K562 (cell line): Measurements from ENCODE around the gene SLC6A6. TPM values are rescaled to one million over a fixed set of nuclear protein-coding genes. Genes with fewer than 3 reads are reported as not detected.

Experiments
- CBX1 ChIP-seq: sonication (generic); IDR thresholded peaks from 2 replicates; pipeline ENCODE4 v1.6.1; 2016; ENCODE audit warnings: antibody characterized with exemption, low read depth, mild to moderate bottlenecking
- CREM ChIP-seq: IDR thresholded peaks from 2 replicates; pipeline ENCODE4 v1.6.1; 2014; ENCODE audit warnings: antibody characterized with exemption, low read depth
- JUNB ChIP-seq: fragments of 450-650 bp; formaldehyde crosslinking; conservative IDR thresholded peaks from 2 replicates; pipeline ENCODE4 v1.4.0; 2020; ENCODE audit warnings: mild to moderate bottlenecking
- MECOM ChIP-seq: fragments of 250-450 bp; sonication (Bioruptor Pico); IDR thresholded peaks from 2 replicates; pipeline ENCODE4 v1.8.0; 2022; ENCODE audit warnings: inconsistent platforms
- PHF8 ChIP-seq: fragments of 200-600 bp; sonication (generic); IDR thresholded peaks from 2 replicates; pipeline ENCODE4 v1.6.1; 2012; ENCODE audit warnings: mixed run types, mild to moderate bottlenecking, inconsistent platforms, low read length, moderate library complexity, borderline replicate concordance
- POLR2G ChIP-seq: fragments of 200-400 bp; formaldehyde crosslinking; IDR thresholded peaks from 2 replicates; pipeline ENCODE4 v1.6.1; 2017; ENCODE audit warnings: low read depth, mild to moderate bottlenecking, antibody characterized with exemption, low read length, moderate library complexity
- ZC3H4 ChIP-seq: sonication (generic); formaldehyde crosslinking; IDR thresholded peaks from 2 replicates; pipeline ENCODE4 v1.9.0; 2021; ENCODE audit warnings: missing genetic modification reagents, borderline replicate concordance
- ZC3H8 ChIP-seq: fragments of 450-650 bp; IDR thresholded peaks from 2 replicates; pipeline ENCODE4 v1.6.1; 2017
- ZNF197 ChIP-seq: fragments of 200-800 bp; sonication (Bioruptor generic); IDR thresholded peaks from 2 replicates; pipeline ENCODE4 v1.6.1; 2016; ENCODE audit warnings: low read depth, missing genetic modification characterization, missing compliant biosample characterization
- polyA plus RNA-seq, 8 experiments: library from polyadenylated mRNA; depleted of rRNA in 4 of 8; stranded (reverse) in 5 of 8; unstranded in 3 of 8; fragments of >200 nt; fragmentation: Nextera tagmentation in 2 of 8; fragmentation: Illumina TruSeq in 1 of 8; extraction: Ambion mirVana in 2 of 8; extraction: Trizol in 1 of 8; gene quantifications; 2 replicates each; pipeline versions ENCODE4 v1.2.1 to v1.2.3, GENCODE V29; 2011 to 2014; ENCODE audit warnings: inconsistent platforms in 1 of 8, missing spikeins in 1 of 8
- total RNA-seq, 7 experiments: library from RNA; depleted of rRNA in 6 of 7; stranded (reverse); fragments of >200 nt in 6 of 7; fragmentation: Illumina TruSeq in 2 of 7; extraction: Trizol in 2 of 7; gene quantifications; 2 replicates each; pipeline versions ENCODE4 v1.2.1 to v1.2.3, GENCODE V29; 2011 to 2021; ENCODE audit warnings: low replicate concordance in 1 of 7
- TF ChIP-seq, protein P1 (sequence below), 2 experiments: fragments of 450-650 bp; formaldehyde crosslinking in 1 of 2; IDR thresholded peaks; 2 replicates each; pipeline versions ENCODE4 v1.4.0 to v1.6.1; 2014 to 2020; ENCODE audit warnings: mild to moderate bottlenecking in 2 of 2, borderline replicate concordance in 1 of 2, low read depth in 1 of 2
- TF ChIP-seq, protein P2 (sequence below), 2 experiments: fragments of 450-650 bp; conservative IDR thresholded peaks; 2 replicates each; pipeline ENCODE4 v1.6.1; 2017; ENCODE audit warnings: mild to moderate bottlenecking in 2 of 2, moderate library complexity in 2 of 2
- TF ChIP-seq, protein P3 (sequence below): fragments of 250-450 bp; sonication (Bioruptor Pico); IDR thresholded peaks from 2 replicates; pipeline ENCODE4 v1.9.0; 2021; ENCODE audit warnings: mild to moderate bottlenecking, inconsistent platforms
- TF ChIP-seq, protein P4 (sequence below): sonication (generic); formaldehyde crosslinking; IDR thresholded peaks from 2 replicates; pipeline ENCODE4 v1.8.0; 2022; ENCODE audit warnings: mild to moderate bottlenecking, missing genetic modification reagents, borderline replicate concordance

SLC6A6 gene
- total and polyA plus RNA-seq, 9 of the 15 experiments (the other 6 are each of a cell fraction or from before 2014, with no cell fraction given) = 12.3 to 203 (median 93.2) TPM

DNA sequence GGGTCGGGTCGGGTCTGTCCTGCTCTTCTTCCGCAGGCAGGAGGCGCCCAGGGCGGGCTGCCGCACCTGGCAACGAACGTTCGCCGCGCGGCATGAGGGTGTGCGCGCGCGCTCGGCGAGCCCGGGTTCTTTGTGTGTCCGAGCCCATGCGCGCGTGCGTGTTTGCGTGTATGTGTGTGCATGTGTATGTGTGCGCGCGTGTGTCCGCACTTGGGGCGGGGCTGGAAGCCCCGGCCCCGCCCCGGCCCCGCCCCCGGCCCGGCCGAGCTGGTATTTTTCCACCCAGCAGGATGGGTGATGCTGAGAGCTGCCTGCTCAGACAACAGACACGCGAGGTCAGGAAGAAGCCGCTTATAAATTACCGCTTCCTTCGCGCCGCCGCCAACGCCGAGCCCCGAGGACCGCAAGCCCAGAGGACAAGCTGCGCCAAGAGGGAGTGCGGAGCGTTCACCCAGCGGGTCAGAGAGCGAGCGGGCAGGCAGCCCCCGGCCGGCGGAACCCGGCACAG, at the start of gene SLC6A6 (continued):
- peak; percentile 56; the same call in 1 of the 2 replicates for TF ChIP-seq CBX1
- TF ChIP-seq, protein P1, sequence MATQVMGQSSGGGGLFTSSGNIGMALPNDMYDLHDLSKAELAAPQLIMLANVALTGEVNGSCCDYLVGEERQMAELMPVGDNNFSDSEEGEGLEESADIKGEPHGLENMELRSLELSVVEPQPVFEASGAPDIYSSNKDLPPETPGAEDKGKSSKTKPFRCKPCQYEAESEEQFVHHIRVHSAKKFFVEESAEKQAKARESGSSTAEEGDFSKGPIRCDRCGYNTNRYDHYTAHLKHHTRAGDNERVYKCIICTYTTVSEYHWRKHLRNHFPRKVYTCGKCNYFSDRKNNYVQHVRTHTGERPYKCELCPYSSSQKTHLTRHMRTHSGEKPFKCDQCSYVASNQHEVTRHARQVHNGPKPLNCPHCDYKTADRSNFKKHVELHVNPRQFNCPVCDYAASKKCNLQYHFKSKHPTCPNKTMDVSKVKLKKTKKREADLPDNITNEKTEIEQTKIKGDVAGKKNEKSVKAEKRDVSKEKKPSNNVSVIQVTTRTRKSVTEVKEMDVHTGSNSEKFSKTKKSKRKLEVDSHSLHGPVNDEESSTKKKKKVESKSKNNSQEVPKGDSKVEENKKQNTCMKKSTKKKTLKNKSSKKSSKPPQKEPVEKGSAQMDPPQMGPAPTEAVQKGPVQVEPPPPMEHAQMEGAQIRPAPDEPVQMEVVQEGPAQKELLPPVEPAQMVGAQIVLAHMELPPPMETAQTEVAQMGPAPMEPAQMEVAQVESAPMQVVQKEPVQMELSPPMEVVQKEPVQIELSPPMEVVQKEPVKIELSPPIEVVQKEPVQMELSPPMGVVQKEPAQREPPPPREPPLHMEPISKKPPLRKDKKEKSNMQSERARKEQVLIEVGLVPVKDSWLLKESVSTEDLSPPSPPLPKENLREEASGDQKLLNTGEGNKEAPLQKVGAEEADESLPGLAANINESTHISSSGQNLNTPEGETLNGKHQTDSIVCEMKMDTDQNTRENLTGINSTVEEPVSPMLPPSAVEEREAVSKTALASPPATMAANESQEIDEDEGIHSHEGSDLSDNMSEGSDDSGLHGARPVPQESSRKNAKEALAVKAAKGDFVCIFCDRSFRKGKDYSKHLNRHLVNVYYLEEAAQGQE (IDR thresholded peaks at IDR 0.05; ENCODE audit: borderline replicate concordance) = peak; percentile 57; the same call in 1 of the 2 replicates
- TF ChIP-seq, protein P1 (CRISPR knock-in tag; IDR thresholded peaks at IDR 0.05; ENCODE audit: low read depth) = 0 out of 2 replicates have a peak, but pooled peaks have one; percentile 51
- no peak for TF ChIP-seq ZC3H8
- TF ChIP-seq CREM = peak; percentile 86
- TF ChIP-seq ZNF197 (CRISPR knock-in tag) = peak; percentile 54; the same call in 1 of the 2 replicates
- no peak for TF ChIP-seq ZC3H4 (CRISPR knock-in tag)
- no peak for TF ChIP-seq JUNB (CRISPR knock-in tag)
- TF ChIP-seq, protein P2, sequence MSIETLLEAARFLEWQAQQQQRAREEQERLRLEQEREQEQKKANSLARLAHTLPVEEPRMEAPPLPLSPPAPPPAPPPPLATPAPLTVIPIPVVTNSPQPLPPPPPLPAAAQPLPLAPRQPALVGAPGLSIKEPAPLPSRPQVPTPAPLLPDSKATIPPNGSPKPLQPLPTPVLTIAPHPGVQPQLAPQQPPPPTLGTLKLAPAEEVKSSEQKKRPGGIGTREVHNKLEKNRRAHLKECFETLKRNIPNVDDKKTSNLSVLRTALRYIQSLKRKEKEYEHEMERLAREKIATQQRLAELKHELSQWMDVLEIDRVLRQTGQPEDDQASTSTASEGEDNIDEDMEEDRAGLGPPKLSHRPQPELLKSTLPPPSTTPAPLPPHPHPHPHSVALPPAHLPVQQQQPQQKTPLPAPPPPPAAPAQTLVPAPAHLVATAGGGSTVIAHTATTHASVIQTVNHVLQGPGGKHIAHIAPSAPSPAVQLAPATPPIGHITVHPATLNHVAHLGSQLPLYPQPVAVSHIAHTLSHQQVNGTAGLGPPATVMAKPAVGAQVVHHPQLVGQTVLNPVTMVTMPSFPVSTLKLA (conservative IDR thresholded peaks at IDR 0.05) = no peak
- TF ChIP-seq, protein P3, sequence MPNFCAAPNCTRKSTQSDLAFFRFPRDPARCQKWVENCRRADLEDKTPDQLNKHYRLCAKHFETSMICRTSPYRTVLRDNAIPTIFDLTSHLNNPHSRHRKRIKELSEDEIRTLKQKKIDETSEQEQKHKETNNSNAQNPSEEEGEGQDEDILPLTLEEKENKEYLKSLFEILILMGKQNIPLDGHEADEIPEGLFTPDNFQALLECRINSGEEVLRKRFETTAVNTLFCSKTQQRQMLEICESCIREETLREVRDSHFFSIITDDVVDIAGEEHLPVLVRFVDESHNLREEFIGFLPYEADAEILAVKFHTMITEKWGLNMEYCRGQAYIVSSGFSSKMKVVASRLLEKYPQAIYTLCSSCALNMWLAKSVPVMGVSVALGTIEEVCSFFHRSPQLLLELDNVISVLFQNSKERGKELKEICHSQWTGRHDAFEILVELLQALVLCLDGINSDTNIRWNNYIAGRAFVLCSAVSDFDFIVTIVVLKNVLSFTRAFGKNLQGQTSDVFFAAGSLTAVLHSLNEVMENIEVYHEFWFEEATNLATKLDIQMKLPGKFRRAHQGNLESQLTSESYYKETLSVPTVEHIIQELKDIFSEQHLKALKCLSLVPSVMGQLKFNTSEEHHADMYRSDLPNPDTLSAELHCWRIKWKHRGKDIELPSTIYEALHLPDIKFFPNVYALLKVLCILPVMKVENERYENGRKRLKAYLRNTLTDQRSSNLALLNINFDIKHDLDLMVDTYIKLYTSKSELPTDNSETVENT (CRISPR knock-in tag) = peak; percentile 64; the same call in 1 of the 2 replicates
- no peak for TF ChIP-seq MECOM (CRISPR knock-in tag)
- TF ChIP-seq, protein P4, sequence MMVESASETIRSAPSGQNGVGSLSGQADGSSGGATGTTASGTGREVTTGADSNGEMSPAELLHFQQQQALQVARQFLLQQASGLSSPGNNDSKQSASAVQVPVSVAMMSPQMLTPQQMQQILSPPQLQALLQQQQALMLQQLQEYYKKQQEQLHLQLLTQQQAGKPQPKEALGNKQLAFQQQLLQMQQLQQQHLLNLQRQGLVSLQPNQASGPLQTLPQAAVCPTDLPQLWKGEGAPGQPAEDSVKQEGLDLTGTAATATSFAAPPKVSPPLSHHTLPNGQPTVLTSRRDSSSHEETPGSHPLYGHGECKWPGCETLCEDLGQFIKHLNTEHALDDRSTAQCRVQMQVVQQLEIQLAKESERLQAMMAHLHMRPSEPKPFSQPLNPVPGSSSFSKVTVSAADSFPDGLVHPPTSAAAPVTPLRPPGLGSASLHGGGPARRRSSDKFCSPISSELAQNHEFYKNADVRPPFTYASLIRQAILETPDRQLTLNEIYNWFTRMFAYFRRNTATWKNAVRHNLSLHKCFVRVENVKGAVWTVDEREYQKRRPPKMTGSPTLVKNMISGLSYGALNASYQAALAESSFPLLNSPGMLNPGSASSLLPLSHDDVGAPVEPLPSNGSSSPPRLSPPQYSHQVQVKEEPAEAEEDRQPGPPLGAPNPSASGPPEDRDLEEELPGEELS (CRISPR knock-in tag) = no peak
- peak; percentile 90 for TF ChIP-seq POLR2G
- TF ChIP-seq PHF8 = peak; percentile 70; the same call in 1 of the 2 replicates
